HG03060 (cell line): ENCODE data around the gene PAAF1.
"Not testable (repeated sequence)": the region's sequence is repeated elsewhere in the genome, so short reads cannot be mapped to it uniquely, and the experiment has no call there.

Experiments
- ATAC-seq: cut with Tn5 transposase; IDR thresholded peaks from one replicate; pipeline ENCODE4 v1.9.1; 2021; ENCODE audit warnings: low read depth, moderate number of reproducible peaks; ENCODE audit not compliant: unreplicated experiment

Gene PAAF1

DNA sequence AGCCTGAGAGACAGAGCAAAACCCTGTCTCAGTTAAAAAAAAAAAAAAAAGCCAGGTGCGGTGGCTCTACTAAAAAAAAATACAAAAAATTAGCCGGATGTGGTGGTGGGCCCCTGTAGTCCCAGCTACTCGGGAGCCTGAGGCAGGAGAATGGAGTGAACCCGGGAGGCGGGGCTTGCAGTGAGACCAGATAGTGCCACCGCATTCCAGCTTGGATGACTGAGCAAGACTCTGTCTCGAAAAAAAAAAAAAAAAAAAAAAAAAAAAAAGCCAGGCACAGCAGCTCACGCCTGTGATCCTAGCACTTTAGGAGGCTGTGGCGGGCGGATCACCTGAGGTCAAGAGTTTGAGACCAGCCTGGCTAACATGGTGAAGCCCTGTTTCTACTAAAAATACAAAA, 3.6 kb downstream of the PAAF1 start:
- ATAC-seq: not testable (repeated sequence)

GRCh38 chr11:73883856-73884255, 7.1 kb downstream of the PAAF1 start:
- no peak for ATAC-seq

DNA sequence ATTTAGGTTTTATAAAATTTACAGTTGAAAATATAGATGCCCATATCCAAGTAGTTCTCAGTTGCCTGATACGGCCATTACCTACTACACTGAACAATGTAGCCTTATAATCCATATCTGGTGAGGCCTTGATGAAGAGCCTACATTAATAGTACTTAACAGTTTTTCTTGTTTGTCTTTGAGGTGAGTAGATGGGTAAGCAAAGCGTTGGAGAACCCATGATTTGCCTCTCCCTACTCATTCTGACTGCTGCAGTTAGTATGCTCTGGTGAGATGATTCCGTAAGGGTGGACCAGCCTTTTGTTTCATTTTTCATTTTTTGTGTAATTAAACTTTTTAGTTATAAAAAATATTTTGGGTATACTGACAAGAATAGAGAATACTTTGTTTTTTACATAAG, 11.4 kb downstream of the PAAF1 start:
- ATAC-seq: no peak

- no peak for ATAC-seq
Observed at GRCh38 chr11:73889019-73889418, 12.2 kb downstream of the PAAF1 start.

- no peak for ATAC-seq
Observed at GRCh38 chr11:73889536-73889935, 12.7 kb downstream of the PAAF1 start.

- ATAC-seq: no peak
Observed at GRCh38 chr11:73893041-73893440, 16.2 kb downstream of the PAAF1 start.

DNA sequence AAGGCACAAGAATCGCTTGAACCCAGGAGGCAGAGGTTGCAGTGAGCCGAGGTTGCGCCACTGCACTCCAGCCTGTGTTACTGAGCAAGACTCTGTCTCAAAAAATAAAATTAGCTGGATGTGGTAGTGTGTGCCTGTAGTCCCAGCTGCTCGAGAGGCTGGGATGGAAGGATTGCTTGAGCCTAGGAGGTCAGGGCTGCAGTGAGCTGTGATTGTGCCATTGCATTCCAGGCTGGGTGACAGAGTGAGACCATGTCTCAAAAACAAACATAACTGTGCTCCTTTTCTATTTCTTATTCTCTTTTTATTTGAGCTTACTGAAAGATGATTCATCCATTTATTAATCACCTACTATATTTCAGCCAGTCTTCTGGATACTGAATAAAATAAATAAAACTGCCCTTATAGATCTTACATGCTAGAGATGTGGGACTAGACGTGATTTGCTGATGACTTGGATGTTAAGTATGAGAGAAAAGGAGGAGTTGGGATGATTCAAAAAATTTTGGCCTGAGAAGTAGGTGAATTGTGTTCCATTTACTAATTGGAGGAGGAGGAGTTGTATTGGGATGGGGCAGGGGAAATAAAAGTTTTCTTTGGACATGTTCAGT, 18.0 kb downstream of the PAAF1 start:
- ATAC-seq: no peak

- no peak for ATAC-seq
Observed at GRCh38 chr11:73902303-73902702, 25.5 kb downstream of the PAAF1 start.

DNA sequence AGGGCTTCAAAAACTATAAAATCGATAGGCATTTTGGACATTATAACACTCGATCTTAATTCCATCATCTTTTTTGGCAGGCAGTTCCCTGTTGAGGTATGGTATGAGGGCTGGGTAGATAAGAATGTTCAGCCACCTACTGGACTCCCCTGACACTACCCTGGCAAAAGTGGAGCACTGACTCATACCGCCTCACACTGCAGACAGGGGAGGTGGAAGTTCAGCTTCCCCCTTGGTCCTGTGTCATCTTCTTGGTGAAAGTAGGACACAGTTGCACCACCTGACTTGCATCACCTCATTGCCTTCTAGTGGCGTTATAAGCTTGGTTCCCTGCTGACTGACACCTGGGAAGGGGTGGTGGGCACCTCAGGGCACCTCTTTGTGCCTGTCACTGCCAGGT, 30.4 kb downstream of the PAAF1 start:
- ATAC-seq: no peak

GRCh38 chr11:73912026-73912425, 35.2 kb downstream of the PAAF1 start:
- no peak for ATAC-seq

- ATAC-seq: no peak
Observed at GRCh38 chr11:73913472-73913871, 36.7 kb downstream of the PAAF1 start.

GRCh38 chr11:73914284-73914683, 37.5 kb downstream of the PAAF1 start:
- ATAC-seq: no peak

DNA sequence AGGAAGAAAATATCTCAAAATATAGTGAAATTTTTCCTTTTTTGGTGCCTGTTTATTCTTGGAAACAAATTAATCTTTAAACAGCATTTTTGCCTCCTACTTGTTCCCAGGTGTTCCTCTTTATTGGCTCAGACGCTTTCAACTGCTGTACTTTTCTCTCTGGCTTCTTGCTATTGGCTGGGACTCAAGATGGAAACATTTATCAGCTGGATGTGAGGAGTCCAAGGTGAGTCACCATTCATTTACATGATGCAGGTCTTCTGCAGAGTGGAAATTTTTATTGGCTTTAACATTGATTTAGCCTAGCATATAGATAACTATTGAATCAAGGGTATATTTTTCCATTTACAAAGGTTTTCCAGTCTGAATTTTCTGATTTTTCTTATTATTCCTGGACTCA, 39.6 kb downstream of the PAAF1 start:
- no peak for ATAC-seq

DNA sequence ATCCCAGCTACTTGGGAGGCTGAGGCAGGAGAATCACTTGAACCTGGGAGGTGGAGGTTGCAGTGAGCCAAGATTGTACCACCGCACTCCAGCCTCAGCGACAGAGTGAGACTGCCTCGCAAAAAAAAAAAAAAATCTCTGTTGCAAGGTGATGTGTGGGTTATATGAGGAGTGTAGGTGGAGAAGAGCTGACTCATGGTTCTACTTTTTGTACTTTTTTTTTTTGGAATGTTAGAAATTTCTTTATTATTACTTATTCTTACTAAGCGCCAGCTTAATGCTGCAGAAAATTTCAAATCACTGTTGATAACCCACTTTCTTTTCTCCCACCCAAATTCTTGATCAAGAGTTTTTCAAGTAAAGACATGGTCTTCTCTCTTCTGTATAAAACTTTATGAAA, 44.4 kb downstream of the PAAF1 start:
- ATAC-seq: no peak

DNA sequence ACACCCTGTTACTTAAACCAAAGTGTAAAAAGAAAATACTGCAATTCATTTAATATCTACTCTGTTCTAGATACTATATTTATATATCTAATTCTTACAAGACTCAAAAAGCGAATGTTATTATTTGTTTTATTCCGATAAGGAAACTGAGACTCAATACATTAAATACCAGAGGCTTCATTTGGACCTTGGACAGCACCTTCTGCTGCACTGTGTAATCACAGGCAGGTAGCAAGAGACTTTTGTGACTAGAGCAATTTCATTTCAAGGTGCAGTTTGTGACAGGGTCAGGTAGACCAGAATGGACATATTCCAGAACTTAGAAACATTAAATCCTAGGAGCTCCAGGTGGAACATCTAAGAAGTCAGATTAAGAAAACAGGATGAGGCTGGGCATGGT, 52.6 kb downstream of the PAAF1 start:
- ATAC-seq: no peak

DNA sequence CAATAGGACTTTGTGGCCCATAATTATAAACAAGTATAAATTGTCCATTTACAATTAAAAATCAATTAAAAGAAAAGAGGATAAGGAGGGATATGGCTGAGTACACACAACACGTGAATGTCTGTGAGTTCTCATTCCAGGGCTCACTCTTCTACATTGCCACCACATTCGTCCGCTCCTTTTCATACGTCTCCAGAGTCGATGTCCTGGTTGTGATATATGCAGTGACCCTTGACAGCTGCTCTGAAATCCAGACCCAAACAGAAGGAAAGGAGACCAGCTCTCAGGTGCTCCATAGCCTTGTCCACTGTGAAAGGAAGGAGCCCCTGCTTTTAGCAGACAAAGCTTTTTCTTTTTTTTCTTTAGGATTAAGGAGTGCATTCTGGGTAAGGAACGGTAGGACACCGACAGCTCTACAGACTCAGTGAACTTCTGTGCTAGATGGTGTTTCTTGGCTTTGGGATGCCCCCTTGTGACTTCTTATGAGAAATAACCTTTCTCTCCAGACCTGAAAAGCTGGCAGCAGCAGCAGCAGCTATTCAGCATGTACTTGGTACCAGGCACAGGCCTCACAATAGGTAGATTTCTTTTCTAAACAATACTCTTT, 54.3 kb downstream of the PAAF1 start:
- ATAC-seq: no peak

DNA sequence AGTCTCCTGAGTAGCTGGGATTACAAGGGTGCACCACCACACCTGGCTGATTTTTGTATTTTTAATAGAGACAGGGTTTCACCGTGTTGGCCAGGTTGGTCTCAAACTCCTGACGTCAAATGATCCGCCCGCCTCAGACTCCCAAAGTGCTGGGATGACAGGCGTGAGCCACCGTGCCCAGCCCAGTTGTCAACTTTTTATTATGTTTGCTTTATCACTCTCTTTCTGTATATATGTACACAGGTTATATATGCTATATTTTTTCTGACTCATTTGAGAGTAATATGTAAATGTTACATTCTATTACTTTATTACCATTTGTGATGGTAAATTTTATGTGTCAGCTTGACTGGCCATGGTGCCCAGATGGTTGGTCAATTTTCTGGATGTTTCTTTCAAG, 55.2 kb downstream of the PAAF1 start:
- no peak for ATAC-seq

- ATAC-seq: no peak
Observed at GRCh38 chr11:73932781-73933180, 56.0 kb downstream of the PAAF1 start.

- ATAC-seq: not testable (repeated sequence)
Observed at GRCh38 chr11:73936047-73936446, 59.2 kb downstream of the PAAF1 start.

- no peak for ATAC-seq
Observed at GRCh38 chr11:73939096-73939495, 62.3 kb downstream of the PAAF1 start.

GRCh38 chr11:73940801-73941570, 64.2 kb downstream of the PAAF1 start:
- ATAC-seq: no peak

DNA sequence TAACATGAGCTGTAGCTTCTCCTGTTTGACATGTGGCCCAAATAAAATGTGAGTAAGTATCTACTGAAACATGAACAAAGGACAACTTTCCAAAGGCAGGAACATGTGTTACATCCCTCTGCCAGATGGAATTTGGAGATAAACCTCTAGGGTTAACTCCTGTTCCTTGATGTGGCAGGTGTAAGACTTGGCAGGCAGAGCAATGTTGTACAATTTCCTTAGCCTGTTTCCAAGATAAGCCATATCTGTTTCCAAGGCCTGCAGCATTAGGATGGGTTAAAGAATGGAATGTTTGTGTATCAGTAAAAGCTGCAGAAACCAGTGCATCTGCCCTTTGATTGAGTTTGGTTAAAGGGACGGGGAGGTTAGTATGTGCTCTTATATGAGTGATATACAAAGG, 65.2 kb downstream of the PAAF1 start:
- ATAC-seq: no peak
